Measurements from ENCODE around the gene MYCBPAP. TPM values are rescaled to one million over a fixed set of nuclear protein-coding genes. Genes with fewer than 3 reads are reported as not detected.

MYCBPAP gene
- total RNA-seq, 1 donor from 2014 or later = 4.6 TPM

GRCh38 chr17:50572541-50572940 is 64.3 kb downstream of the MYCBPAP start:
- no peak for DNase-seq (ENCODE audit: low spot score)

- DNase-seq (ENCODE audit: low spot score) = no peak
Measured at GRCh38 chr17:50573866-50574611, 65.8 kb downstream of the MYCBPAP start.

DNA sequence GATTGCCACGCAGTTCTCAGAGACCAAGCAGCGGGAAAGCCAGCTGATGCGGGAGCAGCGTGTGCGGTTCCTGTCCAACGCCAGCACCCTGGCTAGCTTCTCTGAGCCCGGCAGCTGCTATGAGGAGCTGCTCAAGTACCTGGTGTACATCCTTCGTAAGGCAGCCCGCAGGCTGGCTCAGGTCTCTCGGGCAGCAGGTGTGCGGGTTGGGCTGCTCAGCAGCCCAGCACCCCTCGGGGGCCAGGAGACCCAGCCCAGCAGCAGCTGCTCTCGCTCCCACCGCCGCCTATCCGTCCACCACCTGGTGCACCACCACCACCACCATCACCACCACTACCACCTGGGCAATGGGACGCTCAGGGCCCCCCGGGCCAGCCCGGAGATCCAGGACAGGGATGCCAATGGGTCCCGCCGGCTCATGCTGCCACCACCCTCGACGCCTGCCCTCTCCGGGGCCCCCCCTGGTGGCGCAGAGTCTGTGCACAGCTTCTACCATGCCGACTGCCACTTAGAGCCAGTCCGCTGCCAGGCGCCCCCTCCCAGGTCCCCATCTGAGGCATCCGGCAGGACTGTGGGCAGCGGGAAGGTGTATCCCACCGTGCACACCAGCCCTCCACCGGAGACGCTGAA is 67.5 kb downstream of the MYCBPAP start:
- no peak for DNase-seq (ENCODE audit: low spot score)

DNA sequence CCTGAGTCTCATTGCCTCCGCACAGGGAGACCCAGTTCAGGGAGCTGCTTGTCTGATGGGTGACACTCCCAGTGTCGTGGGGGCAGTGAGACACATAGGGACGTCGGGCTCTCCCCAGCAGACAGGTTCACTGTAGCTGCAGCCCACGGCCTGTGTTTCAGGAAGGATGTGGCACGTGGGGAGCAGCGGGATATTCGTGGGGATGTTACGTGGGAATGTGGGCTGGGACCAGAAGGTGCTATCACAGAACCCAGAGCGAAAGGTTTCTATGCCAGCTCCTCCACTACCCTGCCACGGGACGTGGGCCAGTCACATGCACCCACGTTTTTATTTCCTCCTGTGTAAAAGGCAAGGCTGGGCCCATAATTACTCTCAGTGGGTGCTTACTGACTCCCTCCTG is 68.6 kb downstream of the MYCBPAP start:
- no peak for DNase-seq (ENCODE audit: low spot score)

- no peak for DNase-seq (ENCODE audit: low spot score)
Measured at GRCh38 chr17:50577451-50577954, 69.3 kb downstream of the MYCBPAP start.

- DNase-seq (ENCODE audit: low spot score) = no peak
Measured at GRCh38 chr17:50578173-50578572, 69.9 kb downstream of the MYCBPAP start.

GRCh38 chr17:50579399-50579798 is 71.2 kb downstream of the MYCBPAP start:
- DNase-seq (ENCODE audit: low spot score) = no peak

DNA sequence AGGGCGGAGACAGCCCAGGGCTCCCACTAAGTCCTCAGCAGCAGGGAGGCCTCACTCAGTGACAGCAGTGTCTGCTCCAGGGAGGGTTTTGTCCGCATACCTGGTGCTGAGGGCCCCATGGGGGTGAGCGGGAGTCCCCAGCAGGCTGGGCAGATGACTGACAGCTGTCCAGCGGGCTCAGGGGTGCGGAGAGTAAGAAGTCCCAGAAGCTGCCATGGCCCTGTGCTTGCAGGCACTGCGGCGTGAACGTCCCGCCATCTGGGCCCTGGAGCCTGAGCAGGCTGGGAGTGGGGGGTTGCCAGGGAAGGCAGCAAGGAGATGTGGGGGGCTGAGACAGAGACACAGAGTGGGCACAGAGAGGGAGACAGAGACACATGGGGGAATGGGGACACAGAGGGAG is 72.4 kb downstream of the MYCBPAP start:
- DNase-seq (ENCODE audit: low spot score) = no peak

Other genes starting within 250 kb of the MYCBPAP start
- 27.2 TPM for gene TMEM92, start 234.0 kb upstream of the MYCBPAP start, total RNA-seq
- gene XYLT2, start 162.3 kb upstream of the MYCBPAP start, total RNA-seq = 37.0 TPM
- 55.5 TPM for gene MRPL27, start 135.3 kb upstream of the MYCBPAP start, total RNA-seq
- 1.4 TPM for gene EME1, start 135.2 kb upstream of the MYCBPAP start, total RNA-seq
- 71.2 TPM for gene LRRC59, start 110.9 kb upstream of the MYCBPAP start, total RNA-seq
- 67.5 TPM for gene ACSF2, start 82.2 kb upstream of the MYCBPAP start, total RNA-seq
- gene CHAD, start 39.6 kb upstream of the MYCBPAP start, total RNA-seq = 2.1 TPM
- gene RSAD1, start 29.6 kb upstream of the MYCBPAP start, total RNA-seq = 35.4 TPM
- gene EPN3, start 24.3 kb downstream of the MYCBPAP start, total RNA-seq = 92.7 TPM
- 70.0 TPM for gene SPATA20, start 38.7 kb downstream of the MYCBPAP start, total RNA-seq
- 0.26 TPM for gene CACNA1G, start 52.3 kb downstream of the MYCBPAP start, total RNA-seq
- gene ABCC3, start 126.4 kb downstream of the MYCBPAP start, total RNA-seq = 367 TPM
- 40.6 TPM for gene ANKRD40, start 199.5 kb downstream of the MYCBPAP start, total RNA-seq
- gene LUC7L3, start 211.2 kb downstream of the MYCBPAP start, total RNA-seq = 117 TPM

All from mucosa of gallbladder (tissue), 1 donor.